Omental fat pad (tissue), 4 donors: ENCODE results near the gene MRPS27. TPM values are rescaled to one million over a fixed set of nuclear protein-coding genes. Genes with fewer than 3 reads are reported as not detected.

Source experiments
- ATAC-seq: fragments of 150-250 bp; one replicate; pipeline ENCODE4 v1.9.1; 2016; ENCODE audit warnings: mild to moderate bottlenecking, moderate library complexity; ENCODE audit not compliant: low FRiP score
- DNase-seq: peaks from one replicate; pipeline ENCODE4 v3.0.0-alpha.2; 2019; ENCODE audit warnings: low spot score
- CTCF ChIP-seq, 3 donors: fragments of 450-650 bp; IDR thresholded peaks; one replicate each; pipeline ENCODE4 v1.5.1; 2016 to 2017; ENCODE audit warnings: antibody characterized with exemption in 3 of 3, mild to moderate bottlenecking in 3 of 3, moderate library complexity in 2 of 3
- total RNA-seq, 4 donors: library from RNA; depleted of rRNA; stranded (reverse); fragments of >200 nt; gene quantifications; one replicate each; pipeline ENCODE4 v1.1.0, GENCODE V29; 2016

MRPS27 gene
- total RNA-seq, 4 donors from 2014 or later, result 45.4 to 53.9 (median 51.4) TPM

GRCh38 chr5:72189146-72189545, 130.9 kb downstream of the MRPS27 start:
- no peak for ATAC-seq
- DNase-seq, result no peak
- no peak for TF ChIP-seq CTCF (IDR thresholded peaks at IDR 0.05)

DNA sequence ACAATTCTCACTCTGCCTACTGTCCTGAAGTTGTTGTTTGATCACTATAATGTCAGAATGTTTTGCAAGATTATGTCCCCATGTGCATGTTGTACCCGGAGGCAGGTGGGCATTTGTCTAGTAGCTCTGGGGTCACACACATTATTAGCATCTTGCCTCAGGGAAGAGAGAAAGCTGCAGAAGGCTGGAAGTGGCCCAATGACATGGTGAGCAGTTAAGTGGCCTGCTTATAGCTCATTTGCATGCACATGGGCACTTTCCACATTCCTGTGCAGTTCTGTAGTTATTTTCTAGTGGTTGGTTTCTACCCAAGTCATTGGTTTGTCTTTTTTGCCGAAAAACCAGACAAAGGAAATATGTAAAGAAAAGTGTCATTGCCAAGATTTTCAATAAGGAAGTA, 131.9 kb downstream of the MRPS27 start:
- no peak for ATAC-seq
- no peak for DNase-seq
- TF ChIP-seq CTCF (IDR thresholded peaks at IDR 0.05), result no peak

DNA sequence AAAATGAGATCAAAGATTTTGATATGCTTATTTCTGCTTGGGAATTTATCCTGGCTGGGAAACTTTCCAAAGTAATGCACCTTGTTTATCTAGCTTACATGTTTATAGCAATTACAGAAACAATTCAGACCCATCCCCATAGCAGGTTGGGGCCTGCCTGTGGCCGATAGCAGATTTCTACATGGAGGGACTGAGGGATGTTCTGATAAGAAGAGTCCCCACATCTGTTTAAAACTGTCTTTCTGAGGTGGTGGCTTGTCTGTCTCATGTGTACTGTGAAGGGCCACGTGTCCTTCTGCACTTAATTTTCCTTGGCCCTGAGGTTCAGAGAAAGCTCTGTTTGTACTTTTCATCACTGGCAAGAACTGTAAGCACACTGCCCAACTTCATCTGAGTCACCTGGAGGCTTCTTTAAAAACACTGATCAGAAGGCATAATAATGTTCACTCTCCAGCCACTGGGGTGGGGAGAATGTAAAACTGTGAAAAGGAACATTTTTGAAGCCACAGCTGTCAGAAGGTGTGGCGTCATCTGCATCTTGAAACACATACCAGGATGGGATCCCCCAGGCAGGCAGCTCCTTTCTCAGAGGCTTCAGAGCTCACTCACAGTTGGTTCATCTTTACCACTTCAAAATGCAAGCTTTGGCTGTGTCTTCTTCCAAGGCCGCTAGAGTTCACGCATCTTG, 132.5 kb downstream of the MRPS27 start:
- no peak for TF ChIP-seq CTCF (IDR thresholded peaks at IDR 0.05)
- DNase-seq, result no peak
- ATAC-seq, result no peak

DNA sequence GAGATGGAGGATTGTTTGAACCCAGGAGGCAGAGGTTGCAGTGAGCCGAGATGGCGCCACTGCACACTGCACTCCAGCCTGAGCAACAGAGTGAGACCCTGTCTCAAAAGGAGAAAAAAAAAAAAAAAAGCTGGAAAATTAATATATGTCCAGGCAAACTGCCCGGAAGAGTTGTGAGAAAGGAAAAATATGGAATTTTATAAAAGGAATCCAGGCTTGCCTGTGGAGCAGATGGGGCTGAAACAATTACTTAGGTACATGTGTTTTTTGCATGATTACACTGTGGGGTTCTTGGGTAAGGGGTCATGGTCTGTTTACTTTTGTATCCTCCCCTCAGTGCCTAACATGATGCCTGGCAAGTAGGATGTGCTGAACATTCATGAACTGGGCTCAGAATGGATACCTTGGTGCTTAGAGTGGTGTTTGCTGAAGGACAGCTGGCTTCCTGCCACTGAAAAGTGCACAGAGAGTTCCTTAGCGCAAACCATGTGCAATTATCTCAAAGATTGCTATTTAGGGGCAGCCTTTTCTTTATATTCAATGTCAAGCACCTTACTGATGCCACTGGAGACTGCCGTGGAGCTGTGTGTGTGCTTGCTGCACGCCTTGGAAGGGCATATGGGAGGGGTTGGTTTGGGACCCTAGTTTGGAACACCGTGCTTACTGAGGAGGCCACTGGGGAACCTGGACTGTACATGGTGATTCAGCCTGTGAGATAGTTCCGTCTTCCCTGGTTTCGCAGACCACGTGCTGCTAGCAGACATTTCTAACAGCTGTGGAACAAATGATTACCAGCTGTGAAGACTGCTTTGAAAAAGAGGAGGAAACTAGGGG, 134.3 kb downstream of the MRPS27 start:
- ATAC-seq (no peak), DNase-seq (no peak)
- TF ChIP-seq CTCF (IDR thresholded peaks at IDR 0.05), result no peak

GRCh38 chr5:72184408-72184807, 135.6 kb downstream of the MRPS27 start:
- no peak for TF ChIP-seq CTCF (IDR thresholded peaks at IDR 0.05)
- ATAC-seq, result no peak
- DNase-seq, result no peak

GRCh38 chr5:72183101-72183520, 136.9 kb downstream of the MRPS27 start:
- no peak for TF ChIP-seq CTCF (IDR thresholded peaks at IDR 0.05)
- no peak for DNase-seq
- ATAC-seq, result no peak
